ENCODE data around the gene GPR137. TPM values are rescaled to one million over a fixed set of nuclear protein-coding genes. Genes with fewer than 3 reads are reported as not detected.
A peak's percentile ranks its signal among the peaks of the same experiment; 100 is the strongest.

The GPR137 gene
- total RNA-seq, 1 donor from 2014 or later: 4.9 TPM

DNA sequence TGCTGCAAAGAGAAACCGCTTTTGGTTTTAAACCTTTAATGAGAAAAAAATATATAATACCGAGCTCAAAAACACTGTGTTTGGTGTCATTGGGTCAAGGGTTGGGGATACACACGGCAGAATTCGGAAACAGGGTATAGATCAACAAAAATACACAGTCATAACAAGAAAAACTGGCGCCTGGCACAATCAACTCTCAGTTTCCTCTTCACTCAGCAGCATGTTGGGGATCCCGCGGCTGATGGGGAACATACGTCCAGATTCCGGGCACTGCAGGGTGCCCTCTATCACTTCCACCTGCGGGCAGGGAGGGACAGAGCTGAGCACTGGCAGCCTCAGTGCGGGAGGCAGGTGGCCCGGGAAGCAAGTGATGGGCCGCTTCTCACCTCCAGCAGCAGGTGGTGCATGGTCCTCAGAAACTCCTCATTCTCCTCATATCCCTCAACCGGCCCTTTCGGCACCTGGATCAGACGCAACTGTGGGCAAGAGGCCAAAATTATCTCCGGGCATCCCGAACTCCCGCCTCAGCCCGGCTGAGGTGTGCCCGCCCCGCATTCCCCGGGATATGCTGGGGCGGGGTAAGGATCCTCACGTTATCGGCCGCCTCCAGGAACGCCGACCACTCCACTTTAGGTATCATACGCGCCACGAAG, 31.1 kb downstream of the GPR137 start:
- Mint-ChIP-seq H3K36me3 (peaks cover 12% of the 10 kb centered on the region), H3K4me1 (peaks cover 17% of the 10 kb centered on the region), H3K27me3 (ENCODE audit: insufficient read depth, low read depth) (peaks cover 2% of the 10 kb centered on the region), H3K27ac (no peak overlapping the region), H3K9me3 (no peaks in the 10 kb centered on the region), H3K4me3 (peak overlapping the region; percentile 95)
- no peaks in the 10 kb centered on the region for H3K36me3 ChIP-seq
- no peaks in the 10 kb centered on the region for H3K9me3 ChIP-seq (ENCODE audit: low read depth)
- H3K4me2 ChIP-seq: peak overlapping the region; percentile 72
- peak overlapping the region; percentile 78 for H2AFZ ChIP-seq (replicated peaks)
- peak overlapping the region; percentile 32 for H3K27ac ChIP-seq
- peaks cover 12% of the 10 kb centered on the region for H3K4me1 ChIP-seq
- H3K4me3 ChIP-seq: peak overlapping the region; percentile 82
- peaks cover 29% of the 10 kb centered on the region for H3F3A ChIP-seq (ENCODE audit: low read depth)
- peak overlapping the region; percentile 65 for H3K9ac ChIP-seq
- DNase-seq (ENCODE audit: low spot score): peak; percentile 31
- no peaks in the 10 kb centered on the region for H3K27me3 ChIP-seq
- peaks cover 12% of the 10 kb centered on the region for H4K20me1 ChIP-seq (ENCODE audit: low read depth)
- TF ChIP-seq EZH2 (IDR thresholded peaks at IDR 0.05) (no peak), EZH2phosphoT487 (IDR thresholded peaks at IDR 0.05) (no peak)
- TF ChIP-seq, protein P1, sequence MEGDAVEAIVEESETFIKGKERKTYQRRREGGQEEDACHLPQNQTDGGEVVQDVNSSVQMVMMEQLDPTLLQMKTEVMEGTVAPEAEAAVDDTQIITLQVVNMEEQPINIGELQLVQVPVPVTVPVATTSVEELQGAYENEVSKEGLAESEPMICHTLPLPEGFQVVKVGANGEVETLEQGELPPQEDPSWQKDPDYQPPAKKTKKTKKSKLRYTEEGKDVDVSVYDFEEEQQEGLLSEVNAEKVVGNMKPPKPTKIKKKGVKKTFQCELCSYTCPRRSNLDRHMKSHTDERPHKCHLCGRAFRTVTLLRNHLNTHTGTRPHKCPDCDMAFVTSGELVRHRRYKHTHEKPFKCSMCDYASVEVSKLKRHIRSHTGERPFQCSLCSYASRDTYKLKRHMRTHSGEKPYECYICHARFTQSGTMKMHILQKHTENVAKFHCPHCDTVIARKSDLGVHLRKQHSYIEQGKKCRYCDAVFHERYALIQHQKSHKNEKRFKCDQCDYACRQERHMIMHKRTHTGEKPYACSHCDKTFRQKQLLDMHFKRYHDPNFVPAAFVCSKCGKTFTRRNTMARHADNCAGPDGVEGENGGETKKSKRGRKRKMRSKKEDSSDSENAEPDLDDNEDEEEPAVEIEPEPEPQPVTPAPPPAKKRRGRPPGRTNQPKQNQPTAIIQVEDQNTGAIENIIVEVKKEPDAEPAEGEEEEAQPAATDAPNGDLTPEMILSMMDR (IDR thresholded peaks at IDR 0.05): no peak
- H3K79me2 ChIP-seq (ENCODE audit: low read depth): peaks cover 26% of the 10 kb centered on the region

DNA sequence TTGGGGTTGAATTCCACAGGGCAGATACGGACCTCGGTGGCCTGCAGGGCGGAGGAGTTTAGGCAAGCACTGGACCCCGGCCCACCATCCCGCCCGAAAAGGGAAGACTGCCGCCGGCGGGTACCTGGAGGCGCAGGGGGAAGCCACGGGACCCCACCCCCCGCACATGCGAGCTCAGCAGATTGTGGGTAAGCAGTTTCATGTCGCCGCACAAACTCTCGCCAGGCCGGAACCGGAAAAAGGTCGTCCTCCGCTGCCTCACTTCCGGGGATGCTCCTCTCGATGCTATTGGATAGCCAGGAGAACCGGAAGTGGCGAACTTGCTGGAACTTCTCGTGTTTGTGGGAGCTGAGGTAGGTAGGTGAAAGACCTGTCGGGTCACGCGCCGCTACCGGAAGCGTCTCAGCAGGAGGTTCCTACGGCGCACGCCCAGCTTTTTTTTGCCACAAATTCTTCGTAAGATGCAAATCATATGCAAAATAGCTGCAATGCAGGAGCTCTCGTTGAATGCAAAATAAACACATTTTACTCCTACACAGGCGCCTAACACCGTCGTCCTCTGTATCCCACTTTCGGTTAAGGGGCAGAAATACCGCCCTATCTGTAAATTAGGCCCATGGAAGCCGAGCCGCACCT, 31.8 kb downstream of the GPR137 start, which contains the start of gene TRMT112:
TSS of gene TRMT112 (minus strand) at position 235 of the 636 bp plus-strand sequence. CDS start at position 202, 33 bp downstream.
- peaks cover 2% of the 10 kb centered on the region for H3K27me3 Mint-ChIP-seq (ENCODE audit: insufficient read depth, low read depth)
- no peaks in the 10 kb centered on the region for H3K9me3 Mint-ChIP-seq
- peaks cover 26% of the 10 kb centered on the region for H3K79me2 ChIP-seq (ENCODE audit: low read depth)
- H3K4me1 Mint-ChIP-seq: peaks cover 17% of the 10 kb centered on the region
- peak within 1 kb of the TSS; percentile 72 for H3K4me2 ChIP-seq
- peaks cover 12% of the 10 kb centered on the region for H4K20me1 ChIP-seq (ENCODE audit: low read depth)
- no peaks in the 10 kb centered on the region for H3K36me3 ChIP-seq
- TF ChIP-seq, protein P1 (IDR thresholded peaks at IDR 0.05): no peak
- no peak for TF ChIP-seq EZH2phosphoT487 (IDR thresholded peaks at IDR 0.05)
- TF ChIP-seq EZH2 (IDR thresholded peaks at IDR 0.05): no peak
- peak within 1 kb of the TSS; percentile 78 for H2AFZ ChIP-seq (replicated peaks)
- H3K36me3 Mint-ChIP-seq: peaks cover 12% of the 10 kb centered on the region
- peaks cover 29% of the 10 kb centered on the region for H3F3A ChIP-seq (ENCODE audit: low read depth)
- H3K9me3 ChIP-seq (ENCODE audit: low read depth): no peaks in the 10 kb centered on the region
- peak within 1 kb of the TSS; percentile 76 for H3K27ac ChIP-seq
- H3K4me3 ChIP-seq: peak within 1 kb of the TSS; percentile 82
- peak; percentile 95 for DNase-seq (ENCODE audit: low spot score)
- H3K4me1 ChIP-seq: peaks cover 12% of the 10 kb centered on the region
- H3K27ac Mint-ChIP-seq: peak within 1 kb of the TSS; percentile 97
- H3K27me3 ChIP-seq: no peaks in the 10 kb centered on the region
- H3K9ac ChIP-seq: peak within 1 kb of the TSS; percentile 65
- peak within 1 kb of the TSS; percentile 95 for H3K4me3 Mint-ChIP-seq

- Histone ChIP-seq H4K20me1 (ENCODE audit: low read depth) (peaks cover 12% of the 10 kb centered on the region), H3K79me2 (ENCODE audit: low read depth) (peaks cover 26% of the 10 kb centered on the region), H3F3A (ENCODE audit: low read depth) (peaks cover 29% of the 10 kb centered on the region), H3K9me3 (ENCODE audit: low read depth) (no peaks in the 10 kb centered on the region), H3K4me2 (peak within 1 kb of the TSS; percentile 72), H2AFZ (replicated peaks) (peak within 1 kb of the TSS; percentile 78), H3K4me3 (peak within 1 kb of the TSS; percentile 82), H3K9ac (peak within 1 kb of the TSS; percentile 65), H3K27me3 (no peaks in the 10 kb centered on the region), H3K36me3 (no peaks in the 10 kb centered on the region), H3K4me1 (peaks cover 12% of the 10 kb centered on the region), H3K27ac (peak within 1 kb of the TSS; percentile 76)
- no peak for TF ChIP-seq EZH2phosphoT487 (IDR thresholded peaks at IDR 0.05)
- no peak for TF ChIP-seq EZH2 (IDR thresholded peaks at IDR 0.05)
- TF ChIP-seq, protein P1 (IDR thresholded peaks at IDR 0.05): peak; percentile 42
- Mint-ChIP-seq H3K4me3 (peak within 1 kb of the TSS; percentile 95), H3K27me3 (ENCODE audit: insufficient read depth, low read depth) (peaks cover 4% of the 10 kb centered on the region), H3K27ac (peak within 1 kb of the TSS; percentile 97), H3K9me3 (no peaks in the 10 kb centered on the region), H3K4me1 (peaks cover 17% of the 10 kb centered on the region), H3K36me3 (peaks cover 12% of the 10 kb centered on the region)
- peak; percentile 97 for DNase-seq (ENCODE audit: low spot score)
Observed at GRCh38 chr11:64317961-64318765, 32.5 kb downstream of the GPR137 start, which contains the start of gene PRDX5. PRDX5 (plus strand) TSS chr11:64318121; CDS start chr11:64318216, 95 bp downstream.

Measured in neural progenitor cell (in vitro differentiated cells).